IPS-18a (cell line): ENCODE measurements around the gene ANKRD9.
"Not testable (repeated sequence)": the region's sequence is repeated elsewhere in the genome, so short reads cannot be mapped to it uniquely, and the experiment has no call there.

ENCODE experiments used
- H3K27ac ChIP-seq: one replicate; pipeline ENCODE4 v1.5.1; 2013; ENCODE audit warnings: low read length
- H3K27me3 ChIP-seq: one replicate; pipeline ENCODE4 v1.6.1; 2013; ENCODE audit warnings: mild to moderate bottlenecking, low read length; ENCODE audit not compliant: control insufficient read depth, insufficient read depth
- H3K36me3 ChIP-seq: one replicate; pipeline ENCODE4 v1.6.1; 2013; ENCODE audit warnings: low read depth, low read length; ENCODE audit not compliant: control insufficient read depth
- H3K4me1 ChIP-seq: one replicate; pipeline ENCODE4 v1.6.1; 2013; ENCODE audit warnings: low read depth, low read length; ENCODE audit not compliant: control insufficient read depth
- H3K4me3 ChIP-seq: one replicate; pipeline ENCODE4 v1.5.1; 2013; ENCODE audit warnings: low read length
- H3K9ac ChIP-seq: one replicate; pipeline ENCODE4 v1.6.1; 2013; ENCODE audit warnings: mild to moderate bottlenecking, low read length, moderate library complexity
- H3K9me3 ChIP-seq: one replicate; pipeline ENCODE4 v1.6.1; 2013; ENCODE audit warnings: low read depth, low read length; ENCODE audit not compliant: control insufficient read depth

The ANKRD9 gene

DNA sequence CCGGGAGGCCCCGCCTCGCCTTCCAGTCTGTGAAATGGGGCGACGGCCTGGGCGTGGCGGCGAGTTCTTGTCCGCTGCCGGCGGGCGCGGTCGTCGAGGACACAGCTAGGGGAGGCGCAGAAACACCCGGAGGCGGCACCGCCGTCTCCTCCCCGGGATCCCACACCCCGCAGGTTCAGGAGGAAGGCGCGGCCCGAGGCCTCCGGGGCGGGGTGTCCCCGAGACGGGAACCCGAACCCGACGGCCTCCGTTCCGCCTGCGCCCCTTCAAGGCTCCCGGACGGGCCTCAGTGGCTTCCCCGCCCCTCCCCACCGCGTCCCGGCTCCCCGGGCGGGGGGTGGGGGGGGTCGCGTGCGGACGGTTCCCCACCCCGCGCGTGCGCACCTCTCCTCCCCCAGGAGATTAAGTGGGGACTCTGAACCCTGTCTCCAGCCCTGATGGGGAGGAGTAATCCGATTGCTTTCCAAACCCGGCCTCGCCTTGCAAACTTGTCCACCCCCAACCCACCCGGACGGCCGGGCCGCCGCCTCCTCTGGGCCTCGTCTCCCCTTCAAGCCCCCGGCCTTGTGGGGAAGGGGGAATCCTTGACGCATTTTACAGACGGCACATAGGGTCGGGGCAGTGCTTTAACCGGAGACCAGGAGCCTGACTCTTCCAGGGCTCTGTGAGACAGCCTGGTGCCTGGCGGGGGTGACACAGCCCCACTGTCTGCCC is 35.3 kb upstream of the ANKRD9 start:
- Histone ChIP-seq H3K27ac (no peak overlapping the region), H3K9me3 (no peaks in the 10 kb centered on the region), H3K27me3 (peaks cover 16% of the 10 kb centered on the region), H3K4me1 (peaks cover 3% of the 10 kb centered on the region), H3K9ac (peak overlapping the region; percentile 1), H3K36me3 (no peaks in the 10 kb centered on the region), H3K4me3 (peak overlapping the region; percentile 37)

DNA sequence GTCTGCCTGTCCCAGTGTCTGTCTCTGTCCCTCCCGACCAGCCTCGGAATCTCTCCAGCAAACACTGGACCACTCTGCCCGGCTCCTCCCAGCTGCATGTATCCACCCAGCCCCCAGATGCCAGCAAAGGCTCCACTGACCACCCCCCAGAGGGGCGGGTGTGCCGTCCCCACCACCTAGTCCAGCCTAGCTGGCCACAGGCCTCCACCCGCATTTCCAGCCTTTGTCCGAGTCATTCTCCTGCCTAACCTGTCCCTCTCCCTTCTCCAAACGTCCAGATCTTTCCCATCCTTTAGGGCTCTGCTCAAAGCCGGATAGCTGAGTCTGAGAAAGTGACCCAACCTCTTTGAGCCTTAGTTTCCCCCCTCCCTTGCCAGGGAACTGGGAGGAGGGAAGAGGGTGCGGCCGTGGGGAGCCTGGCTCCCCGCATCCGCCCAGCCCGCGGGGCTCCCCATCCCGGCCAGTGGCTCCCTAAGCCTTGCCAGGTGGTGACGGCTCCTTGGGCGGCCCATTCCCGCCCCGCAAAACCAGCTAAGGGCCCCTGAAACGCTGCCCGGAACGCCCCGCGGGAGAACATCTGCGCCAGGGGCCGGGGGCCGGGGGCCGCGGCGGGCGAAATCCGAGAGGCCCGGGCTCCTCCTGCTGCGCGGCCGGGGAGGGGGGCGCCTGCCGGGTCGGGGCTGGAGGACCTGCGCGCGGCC is 34.6 kb upstream of the ANKRD9 start:
- H3K4me3 ChIP-seq = no peak overlapping the region
- peaks cover 3% of the 10 kb centered on the region for H3K4me1 ChIP-seq

GRCh38 chr14:102541771-102542170 is 32.2 kb upstream of the ANKRD9 start:
- H3K4me3 ChIP-seq = no peak overlapping the region
- H3K9ac ChIP-seq = no peak overlapping the region
- H3K27ac ChIP-seq = no peak overlapping the region
- no peaks in the 10 kb centered on the region for H3K36me3 ChIP-seq
- peaks cover 3% of the 10 kb centered on the region for H3K4me1 ChIP-seq
- no peaks in the 10 kb centered on the region for H3K9me3 ChIP-seq
- H3K27me3 ChIP-seq = peaks cover 16% of the 10 kb centered on the region

More for the DNA sequence above, 34.6 kb upstream of the ANKRD9 start:
- no peak overlapping the region for H3K27ac ChIP-seq
- H3K36me3 ChIP-seq = no peaks in the 10 kb centered on the region
- no peaks in the 10 kb centered on the region for H3K9me3 ChIP-seq
- H3K27me3 ChIP-seq = peaks cover 16% of the 10 kb centered on the region
- no peak overlapping the region for H3K9ac ChIP-seq

- H3K27ac ChIP-seq, H3K9me3 ChIP-seq, H3K4me1 ChIP-seq, H3K36me3 ChIP-seq, H3K4me3 ChIP-seq, H3K9ac ChIP-seq: not testable (repeated sequence)
- H3K27me3 ChIP-seq = peaks cover 16% of the 10 kb centered on the region
These were observed 31.5 kb upstream of the ANKRD9 start for GRCh38 chr14:102541029-102541491.

GRCh38 chr14:102540315-102541028 is 30.9 kb upstream of the ANKRD9 start:
- peaks cover 3% of the 10 kb centered on the region for H3K4me1 ChIP-seq
- H3K4me3 ChIP-seq = no peak overlapping the region
- peaks cover 16% of the 10 kb centered on the region for H3K27me3 ChIP-seq
- no peaks in the 10 kb centered on the region for H3K36me3 ChIP-seq
- no peaks in the 10 kb centered on the region for H3K9me3 ChIP-seq
- no peak overlapping the region for H3K9ac ChIP-seq
- no peak overlapping the region for H3K27ac ChIP-seq

- Histone ChIP-seq H3K9me3 (no peaks in the 10 kb centered on the region), H3K27me3 (peaks cover 9% of the 10 kb centered on the region), H3K27ac (no peak overlapping the region), H3K9ac (no peak overlapping the region), H3K4me3 (no peak overlapping the region), H3K4me1 (peaks cover 3% of the 10 kb centered on the region), H3K36me3 (no peaks in the 10 kb centered on the region)
These were observed 30.2 kb upstream of the ANKRD9 start for GRCh38 chr14:102539544-102540314.

DNA sequence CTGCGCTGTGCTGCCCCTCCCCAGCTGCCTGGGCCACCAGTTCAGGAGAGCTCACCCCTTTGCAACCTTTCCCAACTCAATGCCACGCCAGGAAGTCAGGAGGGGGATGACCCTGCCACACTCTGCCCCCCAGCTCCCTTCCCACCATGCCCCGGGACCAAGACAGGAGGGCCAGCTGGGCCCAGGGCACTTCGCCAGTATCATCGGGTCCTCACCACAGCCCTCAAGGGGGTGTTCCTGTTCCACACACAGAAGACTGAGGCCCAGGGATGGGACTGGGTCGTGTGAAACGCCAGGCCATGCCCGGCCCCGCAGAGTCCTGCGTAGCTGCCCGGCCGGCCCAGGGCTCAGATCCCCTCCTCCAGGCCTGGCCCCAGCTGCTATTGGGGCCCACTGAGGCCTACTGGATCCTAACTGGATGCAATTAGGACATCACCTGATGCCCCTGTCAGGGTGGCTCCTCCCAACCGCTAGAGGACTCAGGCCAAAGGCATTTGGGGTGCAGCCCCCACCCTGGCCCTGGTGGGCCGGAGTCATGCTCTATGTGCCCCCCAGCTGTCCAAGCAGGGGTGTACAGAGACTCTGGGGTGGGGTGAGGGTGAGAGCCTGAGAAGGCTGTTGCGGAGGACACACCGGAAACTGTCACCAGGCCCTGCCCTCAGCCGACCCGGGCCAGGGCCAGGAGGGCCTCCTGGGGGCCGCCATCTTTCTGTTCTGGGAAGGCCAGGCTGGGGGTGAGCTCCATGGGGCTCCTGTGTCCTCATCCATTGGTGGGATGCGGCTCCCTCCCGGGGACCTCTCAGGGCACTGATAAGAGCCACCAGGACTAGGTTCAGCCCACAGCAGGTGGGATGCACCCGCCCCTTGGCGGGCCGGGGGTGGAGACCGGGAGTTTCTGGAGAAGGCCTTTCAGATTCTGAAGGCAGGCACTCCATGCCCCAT is 29.3 kb upstream of the ANKRD9 start:
- H3K4me1 ChIP-seq = no peaks in the 10 kb centered on the region
- H3K27ac ChIP-seq = no peak overlapping the region
- no peaks in the 10 kb centered on the region for H3K27me3 ChIP-seq
- no peak overlapping the region for H3K4me3 ChIP-seq
- no peaks in the 10 kb centered on the region for H3K36me3 ChIP-seq
- H3K9me3 ChIP-seq = no peaks in the 10 kb centered on the region
- H3K9ac ChIP-seq = no peak overlapping the region

DNA sequence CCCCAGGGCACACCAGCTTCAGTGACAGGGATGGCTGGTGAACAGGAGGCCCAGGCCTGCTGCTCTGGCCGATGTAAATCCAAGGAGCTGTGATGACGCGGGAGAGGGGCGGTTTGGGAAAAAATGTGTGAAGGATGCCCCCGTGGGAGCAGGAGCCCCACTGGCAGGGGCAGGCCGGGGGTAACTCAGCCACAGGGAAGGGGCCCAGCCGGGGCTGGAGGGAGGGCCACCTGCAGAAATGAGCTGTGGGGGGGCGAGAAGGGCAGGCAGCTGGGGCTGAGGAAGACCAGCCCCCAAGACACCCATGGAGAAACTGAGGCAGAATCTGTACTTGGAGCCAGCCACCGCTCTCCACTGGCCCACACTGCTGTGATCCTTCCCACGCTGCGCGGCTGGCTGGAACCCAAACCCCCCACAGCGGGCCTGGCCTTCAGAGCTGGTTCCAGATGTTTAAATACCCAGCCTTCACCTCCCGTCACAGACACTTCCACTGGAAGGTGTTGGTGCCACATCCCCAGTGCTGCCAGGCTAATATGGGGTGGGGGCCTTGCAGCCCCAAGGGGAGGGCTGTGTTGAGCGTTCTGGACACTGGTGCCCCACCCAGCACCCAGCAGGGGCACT is 28.5 kb upstream of the ANKRD9 start:
- Histone ChIP-seq H3K36me3 (no peaks in the 10 kb centered on the region), H3K4me3 (no peak overlapping the region), H3K9me3 (no peaks in the 10 kb centered on the region), H3K27ac (no peak overlapping the region), H3K9ac (no peak overlapping the region), H3K4me1 (no peaks in the 10 kb centered on the region), H3K27me3 (no peaks in the 10 kb centered on the region)

DNA sequence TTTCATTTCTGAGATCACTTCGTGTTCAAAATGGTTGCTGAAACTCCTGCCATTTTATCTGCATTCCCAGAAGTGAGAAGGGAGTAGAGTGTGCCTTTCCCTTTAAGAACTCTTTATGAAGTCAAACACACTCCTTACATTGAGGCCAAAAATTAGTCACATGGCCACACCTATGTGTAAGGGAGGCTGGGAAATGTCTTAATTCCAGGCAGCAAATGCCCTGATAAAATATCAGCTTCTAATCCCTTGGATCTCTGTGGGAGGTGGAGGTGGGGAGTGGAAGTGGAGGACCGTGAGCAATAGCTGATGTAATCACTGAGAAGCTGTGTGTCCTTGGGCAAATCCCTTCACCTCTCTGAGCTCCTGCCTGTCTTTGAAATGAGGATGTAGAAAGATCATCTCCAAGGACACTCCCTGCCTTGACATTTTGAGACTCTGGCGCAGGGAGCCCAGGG is 22.7 kb upstream of the ANKRD9 start:
- no peak overlapping the region for H3K9ac ChIP-seq
- no peaks in the 10 kb centered on the region for H3K4me1 ChIP-seq
- H3K9me3 ChIP-seq = no peaks in the 10 kb centered on the region
- H3K27me3 ChIP-seq = no peaks in the 10 kb centered on the region
- H3K27ac ChIP-seq = no peak overlapping the region
- no peak overlapping the region for H3K4me3 ChIP-seq
- no peaks in the 10 kb centered on the region for H3K36me3 ChIP-seq

GRCh38 chr14:102530828-102531478 is 21.4 kb upstream of the ANKRD9 start:
- Histone ChIP-seq H3K9ac (no peak overlapping the region), H3K36me3 (no peaks in the 10 kb centered on the region), H3K9me3 (no peaks in the 10 kb centered on the region), H3K27ac (no peak overlapping the region), H3K4me1 (no peaks in the 10 kb centered on the region), H3K4me3 (no peak overlapping the region), H3K27me3 (no peaks in the 10 kb centered on the region)
